H9 (cell line): ENCODE results near the gene SUPT20HL1. TPM values are rescaled to one million over a fixed set of nuclear protein-coding genes. Genes with fewer than 3 reads are reported as not detected.

ENCODE experiments used
- DNase-seq: peaks from one replicate; pipeline ENCODE4 v3.0.0-alpha.2; 2017
- H2AFZ ChIP-seq: one replicate; pipeline ENCODE4 v1.6.1; 2013; ENCODE audit warnings: mild to moderate bottlenecking, low read length, control low read depth, moderate library complexity
- H2AK5ac ChIP-seq: 2 replicates; pipeline ENCODE4 v1.6.1; 2013; ENCODE audit warnings: low read length, control low read depth, mixed read lengths; ENCODE audit not compliant: insufficient read length
- H2BK120ac ChIP-seq: one replicate; pipeline ENCODE4 v1.6.1; 2013; ENCODE audit warnings: low read depth, mild to moderate bottlenecking, low read length, control low read depth, inconsistent platforms; ENCODE audit not compliant: poor library complexity, severe bottlenecking
- H2BK12ac ChIP-seq: 2 replicates; pipeline ENCODE4 v1.6.1; 2013; ENCODE audit warnings: low read length, control low read depth, mixed read lengths, low read depth; ENCODE audit not compliant: insufficient read length
- H2BK15ac ChIP-seq: 2 replicates; pipeline ENCODE4 v1.6.1; 2013; ENCODE audit warnings: low read depth, low read length, control low read depth
- H2BK20ac ChIP-seq: one replicate; pipeline ENCODE4 v1.6.1; 2013; ENCODE audit warnings: low read depth, mild to moderate bottlenecking, low read length, control low read depth, inconsistent platforms; ENCODE audit not compliant: poor library complexity, severe bottlenecking
- H2BK5ac ChIP-seq: 2 replicates; pipeline ENCODE4 v1.6.1; 2013; ENCODE audit warnings: low read length, control low read depth, mixed read lengths; ENCODE audit not compliant: insufficient read length
- H3K14ac ChIP-seq: 2 replicates; pipeline ENCODE4 v1.6.1; 2013; ENCODE audit warnings: low read length, control low read depth; ENCODE audit not compliant: insufficient read depth
- H3K18ac ChIP-seq: 2 replicates; pipeline ENCODE4 v1.6.1; 2013; ENCODE audit warnings: low read depth, mild to moderate bottlenecking, mixed read lengths, low read length, control low read depth; ENCODE audit not compliant: insufficient read length
- H3K23ac ChIP-seq: 2 replicates; pipeline ENCODE4 v1.6.1; 2013; ENCODE audit warnings: low read length, control low read depth, mixed read lengths, low read depth; ENCODE audit not compliant: insufficient read length
- H3K23me2 ChIP-seq: 2 replicates; pipeline ENCODE4 v1.6.1; 2013; ENCODE audit warnings: low read depth, mild to moderate bottlenecking, mixed read lengths, low read length, control low read depth; ENCODE audit not compliant: insufficient read length, poor library complexity, severe bottlenecking
- H3K27ac ChIP-seq: 2 replicates; pipeline ENCODE4 v1.5.1; 2013; ENCODE audit warnings: low read length, control low read depth, mixed read lengths, low read depth; ENCODE audit not compliant: insufficient read length
- H3K27me3 ChIP-seq: 2 replicates; pipeline ENCODE4 v1.6.1; 2013; ENCODE audit warnings: low read length, control low read depth, inconsistent platforms; ENCODE audit not compliant: insufficient read depth
- H3K4ac ChIP-seq: 2 replicates; pipeline ENCODE4 v1.6.1; 2013; ENCODE audit warnings: low read depth, mild to moderate bottlenecking, control low read depth, inconsistent platforms, low read length, moderate library complexity
- H3K4me1 ChIP-seq: 2 replicates; pipeline ENCODE4 v1.6.1; 2013; ENCODE audit warnings: low read length, control low read depth, inconsistent platforms; ENCODE audit not compliant: insufficient read depth
- H3K4me2 ChIP-seq: 2 replicates; pipeline ENCODE4 v1.6.1; 2013; ENCODE audit warnings: low read length, control low read depth, mixed read lengths; ENCODE audit not compliant: insufficient read length, insufficient read depth
- H3K56ac ChIP-seq: 2 replicates; pipeline ENCODE4 v1.6.1; 2013; ENCODE audit warnings: low read depth, mild to moderate bottlenecking, mixed read lengths, low read length, control low read depth; ENCODE audit not compliant: insufficient read length
- H3K79me1 ChIP-seq: 2 replicates; pipeline ENCODE4 v1.6.1; 2013; ENCODE audit warnings: low read depth, mild to moderate bottlenecking, moderate library complexity, low read length, control low read depth, inconsistent platforms; ENCODE audit not compliant: insufficient read depth, poor library complexity, severe bottlenecking
- H3K79me2 ChIP-seq: 2 replicates; pipeline ENCODE4 v1.6.1; 2013; ENCODE audit warnings: low read length, control low read depth, inconsistent platforms; ENCODE audit not compliant: insufficient read depth
- H3K9ac ChIP-seq: 2 replicates; pipeline ENCODE4 v1.6.1; 2013; ENCODE audit warnings: low read length, control low read depth, mixed read lengths; ENCODE audit not compliant: insufficient read length; ENCODE audit errors: extremely low read depth
- H3K9me3 ChIP-seq: one replicate; pipeline ENCODE4 v1.6.1; 2013; ENCODE audit warnings: low read depth, low read length, inconsistent platforms; ENCODE audit not compliant: control insufficient read depth
- H3T11ph ChIP-seq: one replicate; pipeline ENCODE4 v1.6.1; 2013; ENCODE audit warnings: mild to moderate bottlenecking, low read length, control low read depth, inconsistent platforms
- H4K20me1 ChIP-seq: one replicate; pipeline ENCODE4 v1.6.1; 2013; ENCODE audit not compliant: control insufficient read depth, insufficient read length, insufficient read depth
- H4K5ac ChIP-seq: 2 replicates; pipeline ENCODE4 v1.6.1; 2013; ENCODE audit warnings: low read depth, mild to moderate bottlenecking, mixed read lengths, low read length, control low read depth; ENCODE audit not compliant: insufficient read length
- H4K8ac ChIP-seq: replicated peaks from 2 replicates; pipeline ENCODE4 v1.6.1; 2013; ENCODE audit warnings: low read length, control low read depth, mixed read lengths, low read depth; ENCODE audit not compliant: insufficient read length
- H4K91ac ChIP-seq: 2 replicates; pipeline ENCODE4 v1.6.1; 2013; ENCODE audit warnings: low read depth, mild to moderate bottlenecking, moderate library complexity, mixed read lengths, low read length, control low read depth; ENCODE audit not compliant: insufficient read length
- H3K27ac Mint-ChIP-seq, 3 experiments: 2 replicates in 2 of 3; 3 replicates in 1 of 3; pipeline ENCODE4 v1.8.0; 2020 to 2021; ENCODE audit warnings: mixed read lengths in 3 of 3, mild to moderate bottlenecking in 1 of 3, moderate library complexity in 1 of 3
- H3K27me3 Mint-ChIP-seq: 2 replicates; pipeline ENCODE4 v1.8.0; 2021; ENCODE audit warnings: low read depth, mild to moderate bottlenecking, moderate library complexity, mixed read lengths
- H3K36me3 Mint-ChIP-seq, 3 experiments: 2 replicates in 2 of 3; 3 replicates in 1 of 3; pipeline ENCODE4 v1.8.0; 2020 to 2021; ENCODE audit warnings: low read depth in 3 of 3, mixed read lengths in 3 of 3; ENCODE audit not compliant: insufficient read depth in 1 of 3
- H3K4me1 Mint-ChIP-seq, 2 experiments: 2 replicates each; pipeline ENCODE4 v1.8.0; 2020; ENCODE audit warnings: mixed read lengths in 2 of 2
- H3K4me3 Mint-ChIP-seq, 2 experiments: 2 replicates in 1 of 2; 3 replicates in 1 of 2; pipeline ENCODE4 v1.8.0; 2020 to 2021; ENCODE audit warnings: mild to moderate bottlenecking in 2 of 2, mixed read lengths in 2 of 2, moderate library complexity in 1 of 2
- H3K9me3 Mint-ChIP-seq, 2 experiments: 2 replicates in 1 of 2; 3 replicates in 1 of 2; pipeline ENCODE4 v1.8.0; 2020; ENCODE audit warnings: mild to moderate bottlenecking in 2 of 2, mixed read lengths in 2 of 2, moderate library complexity in 1 of 2
- whole genome bisulfite sequencing: extraction: QIAGEN DNeasy Blood & Tissue Kit; methylation state at CpG from one replicate; pipeline ENCODE4 v1.1.7; 2013; ENCODE audit warnings: missing lambda C conversion rate, low lambda C conversion rate, mixed read lengths; ENCODE audit not compliant: insufficient read length; ENCODE audit errors: extremely low coverage; 5-methylcytosine and 5-hydroxymethylcytosine counted together
- total RNA-seq: library from RNA; stranded (reverse); gene quantifications from 2 replicates; pipeline ENCODE4 v1.2.1, GENCODE V29; 2021
- TF ChIP-seq, protein P1 (sequence below): fragments of 200-600 bp; sonication (generic); conservative IDR thresholded peaks from 3 replicates; pipeline ENCODE4 v1.8.0; 2021; ENCODE audit warnings: antibody characterized with exemption, mild to moderate bottlenecking

Gene SUPT20HL1
- total RNA-seq, 1 experiment from 2014 or later: not detected

DNA sequence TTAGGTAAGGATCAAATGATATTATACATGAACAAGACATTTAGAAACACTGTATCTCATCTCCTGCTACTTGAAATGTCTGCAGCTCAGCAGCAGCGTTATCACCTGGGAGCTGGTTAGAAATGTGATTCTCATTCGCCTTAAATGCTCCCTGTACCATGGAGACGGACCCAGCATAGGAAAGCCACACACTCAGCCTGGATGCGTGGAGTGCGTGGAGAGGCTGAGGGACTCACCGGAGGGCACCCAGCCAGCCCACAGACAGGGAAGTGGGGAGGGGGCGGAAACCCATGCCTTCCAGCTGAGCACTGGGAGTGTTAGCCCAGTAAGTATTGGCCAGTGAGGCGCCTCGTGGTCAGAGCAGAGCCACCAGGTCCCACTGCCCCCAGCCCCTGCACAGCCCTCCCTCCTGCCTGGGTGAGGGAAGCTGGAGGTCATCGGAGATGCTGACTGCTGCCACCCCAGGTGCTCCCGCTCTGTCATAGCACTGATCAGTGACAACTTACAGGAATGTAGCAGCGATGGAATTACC, 15.2 kb downstream of the SUPT20HL1 start:
- Histone ChIP-seq H4K8ac (no peak overlapping the region), H3K27ac (no peak overlapping the region), H2BK12ac (no peak overlapping the region), H2BK15ac (no peak overlapping the region), H2BK20ac (no peak overlapping the region), H3K18ac (no peak overlapping the region), H2AFZ (no peak overlapping the region), H4K91ac (no peak overlapping the region), H3K9me3 (no peaks in the 10 kb centered on the region), H4K5ac (no peak overlapping the region), H3T11ph (no peak overlapping the region), H2AK5ac (no peak overlapping the region), H3K23ac (no peak overlapping the region), H3K4me1 (peaks cover 22% of the 10 kb centered on the region), H3K79me1 (no peaks in the 10 kb centered on the region), H3K14ac (no peak overlapping the region), H3K4ac (no peak overlapping the region), H3K23me2 (peaks cover 14% of the 10 kb centered on the region), H3K9ac (no peak overlapping the region), H3K4me2 (no peak overlapping the region), H2BK120ac (no peak overlapping the region), H3K56ac (no peak overlapping the region), H3K27me3 (no peaks in the 10 kb centered on the region; the same call in 1 of the 2 replicates), H4K20me1 (no peaks in the 10 kb centered on the region), H3K79me2 (no peaks in the 10 kb centered on the region), H2BK5ac (no peak overlapping the region)
- H3K27me3 Mint-ChIP-seq: peaks cover 29% of the 10 kb centered on the region
- peaks cover 0 to 4% of the 10 kb centered on the region in 2 experiments; a peak in 4 of 5 replicates for H3K9me3 Mint-ChIP-seq
- no CpG with 5 or more reads among the region's 12 CpGs for WGBS
- no peak overlapping the region for H3K27ac Mint-ChIP-seq
- DNase-seq: no peak
- H3K4me1 Mint-ChIP-seq: peaks cover 69 to 76% of the 10 kb centered on the region in 2 experiments
- peaks cover 0 to 6% (median 0%) of the 10 kb centered on the region in 3 experiments; a peak in 3 of 7 replicates for H3K36me3 Mint-ChIP-seq
- TF ChIP-seq, protein P1, sequence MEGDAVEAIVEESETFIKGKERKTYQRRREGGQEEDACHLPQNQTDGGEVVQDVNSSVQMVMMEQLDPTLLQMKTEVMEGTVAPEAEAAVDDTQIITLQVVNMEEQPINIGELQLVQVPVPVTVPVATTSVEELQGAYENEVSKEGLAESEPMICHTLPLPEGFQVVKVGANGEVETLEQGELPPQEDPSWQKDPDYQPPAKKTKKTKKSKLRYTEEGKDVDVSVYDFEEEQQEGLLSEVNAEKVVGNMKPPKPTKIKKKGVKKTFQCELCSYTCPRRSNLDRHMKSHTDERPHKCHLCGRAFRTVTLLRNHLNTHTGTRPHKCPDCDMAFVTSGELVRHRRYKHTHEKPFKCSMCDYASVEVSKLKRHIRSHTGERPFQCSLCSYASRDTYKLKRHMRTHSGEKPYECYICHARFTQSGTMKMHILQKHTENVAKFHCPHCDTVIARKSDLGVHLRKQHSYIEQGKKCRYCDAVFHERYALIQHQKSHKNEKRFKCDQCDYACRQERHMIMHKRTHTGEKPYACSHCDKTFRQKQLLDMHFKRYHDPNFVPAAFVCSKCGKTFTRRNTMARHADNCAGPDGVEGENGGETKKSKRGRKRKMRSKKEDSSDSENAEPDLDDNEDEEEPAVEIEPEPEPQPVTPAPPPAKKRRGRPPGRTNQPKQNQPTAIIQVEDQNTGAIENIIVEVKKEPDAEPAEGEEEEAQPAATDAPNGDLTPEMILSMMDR: no peak
- no peak overlapping the region for H3K4me3 Mint-ChIP-seq
